ENCODE results near the gene SFTPD.

SFTPD gene

GRCh38 chr10:79981450-79982361, 32.8 kb upstream of the SFTPD start:
- Histone ChIP-seq H3K36me3 (ENCODE audit: insufficient read depth, low read length) (no peaks in the 10 kb centered on the region), H3K27me3 (ENCODE audit: control insufficient read depth in 1 of 2, insufficient read depth in 2 of 2, low read length in 2 of 2) (peaks cover 0 to 6% of the 10 kb centered on the region in 2 donors), H3K9ac (ENCODE audit: low read length) (no peak overlapping the region), H3K9me3 (ENCODE audit: low read length) (no peaks in the 10 kb centered on the region), H3K4me1 (ENCODE audit: insufficient read depth, low read length) (peaks cover 11% of the 10 kb centered on the region), H3K27ac (ENCODE audit: low read depth, low read length) (peak overlapping the region; percentile 55), H3K4me3 (ENCODE audit: low read depth in 1 of 2, low read length in 2 of 2) (peak overlapping the region; percentile 61 to 75)

- H3K4me3 ChIP-seq (ENCODE audit: low read depth in 1 of 2, low read length in 2 of 2) = no peak overlapping the region
- peaks cover 0 to 6% of the 10 kb centered on the region in 2 donors for H3K27me3 ChIP-seq (ENCODE audit: control insufficient read depth in 1 of 2, insufficient read depth in 2 of 2, low read length in 2 of 2)
- H3K27ac ChIP-seq (ENCODE audit: low read depth, low read length) = no peak overlapping the region
- no peaks in the 10 kb centered on the region for H3K36me3 ChIP-seq (ENCODE audit: insufficient read depth, low read length)
- H3K9ac ChIP-seq (ENCODE audit: low read length) = no peak overlapping the region
- peaks cover 11% of the 10 kb centered on the region for H3K4me1 ChIP-seq (ENCODE audit: insufficient read depth, low read length)
- H3K9me3 ChIP-seq (ENCODE audit: low read length) = no peaks in the 10 kb centered on the region
Observed at GRCh38 chr10:79980711-79981110, 31.8 kb upstream of the SFTPD start.

- H3K36me3 ChIP-seq (ENCODE audit: insufficient read depth, low read length) = no peaks in the 10 kb centered on the region
- peaks cover 11% of the 10 kb centered on the region for H3K4me1 ChIP-seq (ENCODE audit: insufficient read depth, low read length)
- no peak overlapping the region for H3K27ac ChIP-seq (ENCODE audit: low read depth, low read length)
- peaks cover 0 to 6% of the 10 kb centered on the region in 2 donors for H3K27me3 ChIP-seq (ENCODE audit: control insufficient read depth in 1 of 2, insufficient read depth in 2 of 2, low read length in 2 of 2)
- no peak overlapping the region for H3K9ac ChIP-seq (ENCODE audit: low read length)
- no peak overlapping the region for H3K4me3 ChIP-seq (ENCODE audit: low read depth in 1 of 2, low read length in 2 of 2)
- no peaks in the 10 kb centered on the region for H3K9me3 ChIP-seq (ENCODE audit: low read length)
Observed at GRCh38 chr10:79979976-79980687, 31.2 kb upstream of the SFTPD start.

- no peaks in the 10 kb centered on the region for H3K9me3 ChIP-seq (ENCODE audit: low read length)
- H3K9ac ChIP-seq (ENCODE audit: low read length) = no peak overlapping the region
- H3K36me3 ChIP-seq (ENCODE audit: insufficient read depth, low read length) = no peaks in the 10 kb centered on the region
- no peak overlapping the region for H3K4me3 ChIP-seq (ENCODE audit: low read depth in 1 of 2, low read length in 2 of 2)
- H3K27ac ChIP-seq (ENCODE audit: low read depth, low read length) = no peak overlapping the region
- peaks cover 0 to 6% of the 10 kb centered on the region in 2 donors for H3K27me3 ChIP-seq (ENCODE audit: control insufficient read depth in 1 of 2, insufficient read depth in 2 of 2, low read length in 2 of 2)
- H3K4me1 ChIP-seq (ENCODE audit: insufficient read depth, low read length) = peaks cover 11% of the 10 kb centered on the region
Observed at GRCh38 chr10:79979310-79979975, 30.5 kb upstream of the SFTPD start.

DNA sequence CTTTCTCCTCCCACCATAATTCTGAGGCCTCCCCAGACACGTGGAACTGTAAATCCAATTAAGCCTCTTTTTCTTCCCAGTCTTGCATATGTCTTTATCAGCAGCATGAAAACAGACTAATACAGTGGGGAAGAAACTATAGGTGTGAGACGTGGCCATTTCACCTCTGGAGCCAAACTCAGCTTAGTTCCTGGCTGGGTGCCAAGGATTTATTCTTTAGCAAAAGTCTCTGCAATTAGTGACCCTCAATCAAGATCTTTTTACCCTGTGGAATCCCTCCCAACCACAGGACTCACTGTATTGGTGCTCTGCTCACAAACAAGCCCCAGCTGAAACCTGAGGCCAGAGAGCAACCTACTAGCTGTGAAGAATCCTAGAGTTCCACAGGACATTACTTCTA, 28.1 kb upstream of the SFTPD start:
- Histone ChIP-seq H3K9ac (ENCODE audit: low read length) (no peak overlapping the region), H3K9me3 (ENCODE audit: low read length) (no peaks in the 10 kb centered on the region), H3K27ac (ENCODE audit: low read depth, low read length) (no peak overlapping the region), H3K27me3 (ENCODE audit: control insufficient read depth in 1 of 2, insufficient read depth in 2 of 2, low read length in 2 of 2) (no peaks in the 10 kb centered on the region), H3K4me3 (ENCODE audit: low read depth in 1 of 2, low read length in 2 of 2) (no peak overlapping the region), H3K36me3 (ENCODE audit: insufficient read depth, low read length) (no peaks in the 10 kb centered on the region), H3K4me1 (ENCODE audit: insufficient read depth, low read length) (no peaks in the 10 kb centered on the region)

- Histone ChIP-seq H3K9ac (ENCODE audit: low read length) (no peak overlapping the region), H3K4me3 (ENCODE audit: low read depth in 1 of 2, low read length in 2 of 2) (no peak overlapping the region), H3K27me3 (ENCODE audit: control insufficient read depth in 1 of 2, insufficient read depth in 2 of 2, low read length in 2 of 2) (no peaks in the 10 kb centered on the region), H3K36me3 (ENCODE audit: insufficient read depth, low read length) (no peaks in the 10 kb centered on the region), H3K27ac (ENCODE audit: low read depth, low read length) (no peak overlapping the region), H3K4me1 (ENCODE audit: insufficient read depth, low read length) (no peaks in the 10 kb centered on the region), H3K9me3 (ENCODE audit: low read length) (no peaks in the 10 kb centered on the region)
Observed at GRCh38 chr10:79970062-79970461, 21.2 kb upstream of the SFTPD start.

DNA sequence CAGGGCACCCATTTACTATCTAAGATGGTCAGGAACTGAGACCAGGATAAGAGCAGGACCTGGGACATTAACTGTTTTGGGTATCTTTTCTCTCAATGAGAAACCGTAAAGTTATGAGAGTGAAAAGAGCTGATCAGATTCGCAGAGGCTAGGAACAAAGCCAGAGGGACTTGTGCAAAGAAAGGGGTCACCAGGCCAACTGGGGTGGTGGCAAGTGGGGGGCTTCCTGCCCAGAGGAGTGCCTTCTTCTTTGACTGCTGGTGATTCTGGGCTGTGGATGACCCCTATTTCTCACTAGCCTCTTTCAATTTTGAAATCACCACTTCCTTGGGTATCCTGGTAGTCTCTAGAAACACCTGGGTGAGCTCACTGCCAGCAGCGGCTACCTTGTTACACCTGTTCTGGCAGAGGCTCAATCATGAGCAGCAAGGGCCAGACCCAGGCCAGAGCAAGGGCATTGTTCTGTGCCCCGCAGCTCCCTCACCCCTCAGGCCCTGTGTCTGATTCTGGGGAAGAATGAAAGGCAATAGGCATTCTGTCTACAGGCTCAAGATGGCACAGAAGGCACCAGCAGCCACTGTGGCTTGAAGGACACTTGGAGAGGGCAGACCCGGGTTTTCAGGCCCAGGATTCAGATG, 999 bp downstream of the SFTPD start:
- H3K9ac ChIP-seq (ENCODE audit: low read length) = no peak overlapping the region
- no peaks in the 10 kb centered on the region for H3K4me1 ChIP-seq (ENCODE audit: insufficient read depth, low read length)
- H3K9me3 ChIP-seq (ENCODE audit: low read length) = no peaks in the 10 kb centered on the region
- no peaks in the 10 kb centered on the region for H3K36me3 ChIP-seq (ENCODE audit: insufficient read depth, low read length)
- H3K27ac ChIP-seq (ENCODE audit: low read depth, low read length) = no peak overlapping the region
- H3K27me3 ChIP-seq (ENCODE audit: control insufficient read depth in 1 of 2, insufficient read depth in 2 of 2, low read length in 2 of 2) = peaks cover 0 to 4% of the 10 kb centered on the region in 2 donors
- H3K4me3 ChIP-seq (ENCODE audit: low read depth in 1 of 2, low read length in 2 of 2) = no peak overlapping the region

DNA sequence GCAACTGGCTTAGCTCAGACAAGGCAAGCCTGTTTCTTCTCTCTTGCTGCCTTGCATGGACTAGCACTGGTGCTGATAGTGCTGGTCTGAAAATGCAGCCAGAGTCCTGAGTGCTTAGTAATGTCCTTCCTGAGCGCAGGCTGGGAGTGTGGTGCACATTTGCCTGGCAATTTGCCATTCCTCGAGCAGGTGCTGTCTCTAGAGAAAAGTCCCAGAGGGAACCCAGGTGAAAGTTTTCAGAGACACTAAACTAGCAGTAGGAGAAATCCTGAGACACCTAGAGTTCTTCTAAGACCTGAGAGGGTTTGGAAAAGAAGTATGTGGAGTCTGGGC, 1.9 kb downstream of the SFTPD start:
- no peaks in the 10 kb centered on the region for H3K9me3 ChIP-seq (ENCODE audit: low read length)
- H3K27me3 ChIP-seq (ENCODE audit: control insufficient read depth in 1 of 2, insufficient read depth in 2 of 2, low read length in 2 of 2) = peaks cover 0 to 4% of the 10 kb centered on the region in 2 donors
- H3K27ac ChIP-seq (ENCODE audit: low read depth, low read length) = no peak overlapping the region
- no peaks in the 10 kb centered on the region for H3K4me1 ChIP-seq (ENCODE audit: insufficient read depth, low read length)
- H3K36me3 ChIP-seq (ENCODE audit: insufficient read depth, low read length) = no peaks in the 10 kb centered on the region
- H3K9ac ChIP-seq (ENCODE audit: low read length) = no peak overlapping the region
- H3K4me3 ChIP-seq (ENCODE audit: low read depth in 1 of 2, low read length in 2 of 2) = no peak overlapping the region

- Histone ChIP-seq H3K27ac (ENCODE audit: low read depth, low read length) (no peak overlapping the region), H3K9me3 (ENCODE audit: low read length) (no peaks in the 10 kb centered on the region)
Observed at GRCh38 chr10:79946271-79947082, 2.4 kb downstream of the SFTPD start.

GRCh38 chr10:79944428-79945395, 4.2 kb downstream of the SFTPD start:
- Histone ChIP-seq H3K9ac (ENCODE audit: low read length) (no peak overlapping the region), H3K27me3 (ENCODE audit: control insufficient read depth in 1 of 2, insufficient read depth in 2 of 2, low read length in 2 of 2) (peaks cover 0 to 4% of the 10 kb centered on the region in 2 donors), H3K4me3 (ENCODE audit: low read depth in 1 of 2, low read length in 2 of 2) (no peak overlapping the region), H3K27ac (ENCODE audit: low read depth, low read length) (no peak overlapping the region), H3K36me3 (ENCODE audit: insufficient read depth, low read length) (no peaks in the 10 kb centered on the region), H3K9me3 (ENCODE audit: low read length) (no peaks in the 10 kb centered on the region), H3K4me1 (ENCODE audit: insufficient read depth, low read length) (no peaks in the 10 kb centered on the region)

More at GRCh38 chr10:79946271-79947082, 2.4 kb downstream of the SFTPD start:
- Histone ChIP-seq H3K4me3 (ENCODE audit: low read depth in 1 of 2, low read length in 2 of 2) (no peak overlapping the region), H3K4me1 (ENCODE audit: insufficient read depth, low read length) (no peaks in the 10 kb centered on the region), H3K9ac (ENCODE audit: low read length) (no peak overlapping the region), H3K36me3 (ENCODE audit: insufficient read depth, low read length) (no peaks in the 10 kb centered on the region), H3K27me3 (ENCODE audit: control insufficient read depth in 1 of 2, insufficient read depth in 2 of 2, low read length in 2 of 2) (peaks cover 0 to 4% of the 10 kb centered on the region in 2 donors)
